Measurements from ENCODE around the gene INPPL1.

INPPL1 gene

DNA sequence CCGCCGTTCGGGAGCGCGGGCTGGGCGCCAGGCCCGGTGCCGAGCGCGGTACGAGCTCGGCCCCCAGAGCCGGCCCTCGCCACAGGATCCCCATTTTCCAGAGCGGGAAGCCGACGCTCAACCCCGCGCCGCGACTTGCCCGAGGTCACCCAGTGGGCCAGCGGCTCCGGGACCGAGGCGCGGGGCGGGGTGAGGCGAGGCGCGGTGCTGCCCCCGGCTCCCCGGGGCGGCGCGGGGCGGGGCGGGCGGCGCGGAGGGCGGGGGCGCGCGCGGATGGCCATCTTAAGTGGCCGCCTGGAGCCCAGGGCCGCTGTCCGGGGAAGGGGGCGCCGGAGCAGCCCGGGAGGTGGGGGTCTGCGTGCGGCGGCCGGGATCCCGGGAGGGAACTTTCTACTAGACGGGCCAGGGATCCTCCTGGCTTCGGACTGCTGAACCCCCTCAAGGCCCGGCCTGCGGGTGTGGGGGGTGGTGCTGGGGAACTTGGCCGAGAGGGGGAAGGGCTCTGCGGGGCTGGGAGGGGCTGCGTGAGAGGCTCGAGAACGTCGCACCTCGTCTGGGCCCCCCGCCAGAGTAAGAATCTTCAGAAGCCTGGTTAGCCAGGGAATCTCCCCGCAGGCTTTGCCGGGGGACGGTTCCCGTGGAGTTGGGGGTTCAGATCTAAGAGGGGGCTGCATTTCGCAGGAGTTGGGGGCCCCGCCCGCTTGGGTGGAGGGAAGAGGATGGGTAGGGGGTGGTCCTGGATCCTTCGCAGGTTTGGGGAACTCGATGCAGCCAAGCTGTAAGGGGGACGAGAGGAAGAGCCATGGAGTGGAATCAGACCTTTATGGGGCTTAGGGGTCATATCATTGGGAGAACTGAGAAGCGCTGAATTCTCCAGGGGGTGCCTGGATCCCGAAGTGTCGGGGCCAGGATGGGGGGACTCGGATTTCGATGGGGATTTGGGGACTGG, 678 bp upstream of the INPPL1 start:
- peak; percentile 68 for ATAC-seq
- TF ChIP-seq ZFP30 (CRISPR knock-in tag; IDR thresholded peaks at IDR 0.05), result no peak
- TF ChIP-seq, protein P1, sequence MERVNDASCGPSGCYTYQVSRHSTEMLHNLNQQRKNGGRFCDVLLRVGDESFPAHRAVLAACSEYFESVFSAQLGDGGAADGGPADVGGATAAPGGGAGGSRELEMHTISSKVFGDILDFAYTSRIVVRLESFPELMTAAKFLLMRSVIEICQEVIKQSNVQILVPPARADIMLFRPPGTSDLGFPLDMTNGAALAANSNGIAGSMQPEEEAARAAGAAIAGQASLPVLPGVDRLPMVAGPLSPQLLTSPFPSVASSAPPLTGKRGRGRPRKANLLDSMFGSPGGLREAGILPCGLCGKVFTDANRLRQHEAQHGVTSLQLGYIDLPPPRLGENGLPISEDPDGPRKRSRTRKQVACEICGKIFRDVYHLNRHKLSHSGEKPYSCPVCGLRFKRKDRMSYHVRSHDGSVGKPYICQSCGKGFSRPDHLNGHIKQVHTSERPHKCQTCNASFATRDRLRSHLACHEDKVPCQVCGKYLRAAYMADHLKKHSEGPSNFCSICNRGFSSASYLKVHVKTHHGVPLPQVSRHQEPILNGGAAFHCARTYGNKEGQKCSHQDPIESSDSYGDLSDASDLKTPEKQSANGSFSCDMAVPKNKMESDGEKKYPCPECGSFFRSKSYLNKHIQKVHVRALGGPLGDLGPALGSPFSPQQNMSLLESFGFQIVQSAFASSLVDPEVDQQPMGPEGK (CRISPR knock-in tag; IDR thresholded peaks at IDR 0.05; ENCODE audit: borderline replicate concordance), result peak; percentile 55; the same call in 1 of the 2 replicates

DNA sequence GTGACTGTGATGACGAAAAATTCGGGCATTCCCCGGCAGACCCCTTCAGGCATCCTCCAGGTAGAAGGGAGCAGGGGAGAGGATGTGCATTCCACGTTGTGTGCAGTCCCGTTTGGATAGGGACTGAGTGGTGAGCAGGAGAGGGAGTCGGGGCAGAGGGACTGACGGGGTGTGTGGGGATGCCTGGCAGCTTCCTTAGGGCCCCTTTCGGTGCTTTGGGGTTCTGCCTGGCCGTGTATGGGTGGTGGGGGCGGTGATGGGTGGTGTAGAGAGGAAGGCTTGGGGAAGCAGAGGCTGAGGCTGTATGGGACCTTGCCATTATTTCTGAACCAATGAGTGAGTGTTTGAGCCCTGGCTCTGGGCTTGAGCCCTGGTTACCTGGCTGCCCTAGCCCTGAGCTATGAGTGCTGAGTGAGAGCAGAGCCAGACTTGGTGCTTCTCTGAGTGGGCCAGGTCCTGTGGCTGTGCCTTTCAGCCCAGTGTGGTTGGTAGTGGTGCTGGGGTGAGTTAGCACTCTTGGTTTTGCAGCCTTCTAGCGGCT, 914 bp downstream of the INPPL1 start:
- peak; percentile 8 for ATAC-seq

DNA sequence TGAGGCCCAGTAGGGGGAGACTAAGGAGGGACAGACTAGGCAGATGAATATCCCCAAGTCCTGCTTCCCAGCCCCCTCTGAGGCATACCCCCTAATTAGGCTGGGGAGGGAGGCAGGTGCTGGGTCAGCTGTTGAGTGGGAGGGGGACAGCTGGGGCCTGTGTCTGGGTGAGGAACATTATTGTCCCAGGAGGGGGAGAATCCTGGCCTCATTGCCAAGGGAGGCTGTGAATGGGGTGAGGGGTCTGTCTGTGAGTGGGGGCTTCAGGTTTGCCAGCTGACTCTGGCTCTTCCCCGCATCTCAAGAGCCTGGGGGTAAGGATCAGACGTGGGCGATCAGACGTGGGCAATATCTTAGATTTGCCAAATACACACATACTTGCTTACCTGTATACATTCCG, 2.1 kb downstream of the INPPL1 start:
- no peak for TF ChIP-seq OSR1 (CRISPR knock-in tag; IDR thresholded peaks at IDR 0.05)
- no peak for TF ChIP-seq ZFP30 (CRISPR knock-in tag; IDR thresholded peaks at IDR 0.05)
- TF ChIP-seq TCF4 (CRISPR knock-in tag; IDR thresholded peaks at IDR 0.05; ENCODE audit: borderline replicate concordance), result no peak
- no peak for TF ChIP-seq PPARA (CRISPR knock-in tag; IDR thresholded peaks at IDR 0.05; ENCODE audit: borderline replicate concordance)
- TF ChIP-seq BACH2 (CRISPR knock-in tag; IDR thresholded peaks at IDR 0.05; ENCODE audit: borderline replicate concordance), result no peak
- no peak for ATAC-seq

More for the DNA sequence above, 914 bp downstream of the INPPL1 start:
- TF ChIP-seq CSDC2 (CRISPR knock-in tag; IDR thresholded peaks at IDR 0.05) (no peak), RARB (CRISPR knock-in tag; IDR thresholded peaks at IDR 0.05) (no peak)

DNA sequence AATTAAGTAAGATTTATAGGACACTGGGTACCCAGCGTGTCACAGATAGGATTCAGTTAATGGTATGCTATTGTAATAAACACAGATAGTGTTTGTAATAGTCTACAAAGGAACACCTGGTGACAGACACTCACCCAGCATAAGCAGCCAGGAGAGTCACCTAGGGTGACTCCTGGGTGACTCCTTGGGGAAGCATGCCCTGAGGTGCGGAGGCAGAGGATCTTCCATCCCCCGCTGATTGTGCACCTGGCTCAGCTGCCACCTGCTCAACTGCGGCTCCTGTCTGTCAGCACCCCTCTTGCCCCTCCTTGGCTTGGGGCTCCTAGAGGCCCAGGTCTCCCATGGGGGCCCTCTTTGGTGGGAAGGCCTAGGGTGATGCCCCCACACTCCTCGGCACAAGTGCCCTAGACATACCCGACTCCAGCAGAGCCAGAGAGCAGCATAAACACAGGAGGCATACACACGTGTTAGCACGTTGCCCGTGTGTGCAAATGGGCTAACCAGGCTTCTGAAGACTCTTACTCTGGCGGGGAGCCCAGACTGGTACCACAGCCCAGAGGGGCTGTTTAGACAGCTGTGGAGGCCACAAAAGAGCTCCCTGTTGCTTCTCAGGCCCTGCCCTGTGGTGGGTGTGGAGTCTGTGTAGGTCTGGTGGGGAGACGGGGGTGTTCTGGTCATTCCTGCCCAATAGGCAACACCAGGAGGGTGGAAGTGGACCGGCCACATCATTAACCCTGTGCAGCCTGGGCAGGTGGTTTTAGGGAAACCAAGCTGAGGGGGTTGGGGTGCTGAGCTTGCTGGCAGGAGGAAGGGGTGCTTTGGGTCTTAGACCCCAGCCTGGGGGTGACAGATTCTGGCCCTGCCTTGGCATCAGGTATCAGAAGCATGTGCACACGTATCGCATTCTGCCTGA, 3.0 kb downstream of the INPPL1 start:
- TF ChIP-seq ZC3H10 (CRISPR knock-in tag; IDR thresholded peaks at IDR 0.05), result no peak
- TF ChIP-seq ZNF565 (CRISPR knock-in tag; conservative IDR thresholded peaks at IDR 0.05; ENCODE audit: low read depth), result no peak
- TF ChIP-seq ESRRG (CRISPR knock-in tag; IDR thresholded peaks at IDR 0.05), result no peak
- TF ChIP-seq, protein P1 (CRISPR knock-in tag; IDR thresholded peaks at IDR 0.05; ENCODE audit: borderline replicate concordance), result no peak
- TF ChIP-seq TOX (CRISPR knock-in tag; IDR thresholded peaks at IDR 0.05; ENCODE audit: borderline replicate concordance), result no peak
- TF ChIP-seq, protein P2, sequence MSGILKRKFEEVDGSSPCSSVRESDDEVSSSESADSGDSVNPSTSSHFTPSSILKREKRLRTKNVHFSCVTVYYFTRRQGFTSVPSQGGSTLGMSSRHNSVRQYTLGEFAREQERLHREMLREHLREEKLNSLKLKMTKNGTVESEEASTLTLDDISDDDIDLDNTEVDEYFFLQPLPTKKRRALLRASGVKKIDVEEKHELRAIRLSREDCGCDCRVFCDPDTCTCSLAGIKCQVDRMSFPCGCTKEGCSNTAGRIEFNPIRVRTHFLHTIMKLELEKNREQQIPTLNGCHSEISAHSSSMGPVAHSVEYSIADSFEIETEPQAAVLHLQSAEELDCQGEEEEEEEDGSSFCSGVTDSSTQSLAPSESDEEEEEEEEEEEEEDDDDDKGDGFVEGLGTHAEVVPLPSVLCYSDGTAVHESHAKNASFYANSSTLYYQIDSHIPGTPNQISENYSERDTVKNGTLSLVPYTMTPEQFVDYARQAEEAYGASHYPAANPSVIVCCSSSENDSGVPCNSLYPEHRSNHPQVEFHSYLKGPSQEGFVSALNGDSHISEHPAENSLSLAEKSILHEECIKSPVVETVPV (CRISPR knock-in tag; IDR thresholded peaks at IDR 0.05), result no peak
- no peak for TF ChIP-seq GLIS3 (CRISPR knock-in tag; IDR thresholded peaks at IDR 0.05)
- no peak for TF ChIP-seq ISL1 (CRISPR knock-in tag; IDR thresholded peaks at IDR 0.05)
- TF ChIP-seq, protein P3, sequence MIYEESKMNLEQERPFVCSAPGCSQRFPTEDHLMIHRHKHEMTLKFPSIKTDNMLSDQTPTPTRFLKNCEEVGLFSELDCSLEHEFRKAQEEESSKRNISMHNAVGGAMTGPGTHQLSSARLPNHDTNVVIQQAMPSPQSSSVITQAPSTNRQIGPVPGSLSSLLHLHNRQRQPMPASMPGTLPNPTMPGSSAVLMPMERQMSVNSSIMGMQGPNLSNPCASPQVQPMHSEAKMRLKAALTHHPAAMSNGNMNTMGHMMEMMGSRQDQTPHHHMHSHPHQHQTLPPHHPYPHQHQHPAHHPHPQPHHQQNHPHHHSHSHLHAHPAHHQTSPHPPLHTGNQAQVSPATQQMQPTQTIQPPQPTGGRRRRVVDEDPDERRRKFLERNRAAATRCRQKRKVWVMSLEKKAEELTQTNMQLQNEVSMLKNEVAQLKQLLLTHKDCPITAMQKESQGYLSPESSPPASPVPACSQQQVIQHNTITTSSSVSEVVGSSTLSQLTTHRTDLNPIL (CRISPR knock-in tag; IDR thresholded peaks at IDR 0.05; ENCODE audit: low read depth), result no peak
- ATAC-seq, result no peak

DNA sequence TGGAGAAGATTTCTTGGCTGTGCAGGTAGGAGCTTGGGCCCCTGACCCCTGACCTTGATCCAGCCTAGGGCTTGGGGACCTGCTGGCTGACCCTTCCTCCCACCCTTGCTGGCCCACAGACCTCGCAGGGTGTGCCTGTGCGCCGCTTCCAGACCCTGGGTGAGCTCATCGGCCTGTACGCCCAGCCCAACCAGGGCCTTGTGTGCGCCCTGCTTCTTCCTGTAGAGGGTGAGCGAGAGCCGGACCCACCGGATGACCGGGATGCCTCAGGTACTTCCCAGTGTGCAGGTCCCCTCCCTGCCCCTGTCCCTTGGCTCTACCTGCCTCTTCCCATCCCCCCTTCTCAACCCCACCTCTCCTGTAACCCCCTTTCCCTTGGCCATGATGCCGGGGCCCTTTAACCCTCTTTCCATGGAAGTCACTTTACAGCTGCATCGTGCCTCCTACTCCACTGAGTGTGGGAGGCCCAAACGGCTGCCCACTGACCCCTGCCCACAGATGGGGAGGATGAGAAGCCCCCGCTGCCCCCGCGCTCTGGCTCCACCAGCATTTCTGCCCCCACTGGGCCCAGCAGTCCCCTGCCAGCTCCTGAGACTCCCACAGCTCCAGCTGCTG, 3.8 kb downstream of the INPPL1 start:
- ATAC-seq, result no peak
- TF ChIP-seq OSR1 (CRISPR knock-in tag; IDR thresholded peaks at IDR 0.05) (no peak), ZFP3 (CRISPR knock-in tag; IDR thresholded peaks at IDR 0.05) (no peak), ZNF8 (CRISPR knock-in tag; IDR thresholded peaks at IDR 0.05) (no peak), ESRRG (CRISPR knock-in tag; IDR thresholded peaks at IDR 0.05) (no peak), RARB (CRISPR knock-in tag; IDR thresholded peaks at IDR 0.05) (no peak), ZNF565 (CRISPR knock-in tag; conservative IDR thresholded peaks at IDR 0.05; ENCODE audit: low read depth) (no peak), TOX (CRISPR knock-in tag; IDR thresholded peaks at IDR 0.05; ENCODE audit: borderline replicate concordance) (no peak), ZNF70 (CRISPR knock-in tag; IDR thresholded peaks at IDR 0.05) (no peak)
- TF ChIP-seq, protein P1 (CRISPR knock-in tag; IDR thresholded peaks at IDR 0.05; ENCODE audit: borderline replicate concordance), result no peak
- TF ChIP-seq, protein P4, sequence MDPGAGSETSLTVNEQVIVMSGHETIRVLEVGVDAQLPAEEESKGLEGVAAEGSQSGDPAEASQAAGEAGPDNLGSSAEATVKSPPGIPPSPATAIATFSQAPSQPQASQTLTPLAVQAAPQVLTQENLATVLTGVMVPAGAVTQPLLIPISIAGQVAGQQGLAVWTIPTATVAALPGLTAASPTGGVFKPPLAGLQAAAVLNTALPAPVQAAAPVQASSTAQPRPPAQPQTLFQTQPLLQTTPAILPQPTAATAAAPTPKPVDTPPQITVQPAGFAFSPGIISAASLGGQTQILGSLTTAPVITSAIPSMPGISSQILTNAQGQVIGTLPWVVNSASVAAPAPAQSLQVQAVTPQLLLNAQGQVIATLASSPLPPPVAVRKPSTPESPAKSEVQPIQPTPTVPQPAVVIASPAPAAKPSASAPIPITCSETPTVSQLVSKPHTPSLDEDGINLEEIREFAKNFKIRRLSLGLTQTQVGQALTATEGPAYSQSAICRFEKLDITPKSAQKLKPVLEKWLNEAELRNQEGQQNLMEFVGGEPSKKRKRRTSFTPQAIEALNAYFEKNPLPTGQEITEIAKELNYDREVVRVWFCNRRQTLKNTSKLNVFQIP (CRISPR knock-in tag; IDR thresholded peaks at IDR 0.05; ENCODE audit: borderline replicate concordance, low read depth), result no peak
